GM18909 (cell line): ENCODE results near the gene SH3PXD2A.
"Not testable (repeated sequence)": the region's sequence is repeated elsewhere in the genome, so short reads cannot be mapped to it uniquely, and the experiment has no call there.

ENCODE experiments used
- ATAC-seq: cut with Tn5 transposase; IDR thresholded peaks from one replicate; pipeline ENCODE4 v1.9.1; 2021; ENCODE audit warnings: mild to moderate bottlenecking; ENCODE audit not compliant: unreplicated experiment, poor library complexity

The SH3PXD2A gene

DNA sequence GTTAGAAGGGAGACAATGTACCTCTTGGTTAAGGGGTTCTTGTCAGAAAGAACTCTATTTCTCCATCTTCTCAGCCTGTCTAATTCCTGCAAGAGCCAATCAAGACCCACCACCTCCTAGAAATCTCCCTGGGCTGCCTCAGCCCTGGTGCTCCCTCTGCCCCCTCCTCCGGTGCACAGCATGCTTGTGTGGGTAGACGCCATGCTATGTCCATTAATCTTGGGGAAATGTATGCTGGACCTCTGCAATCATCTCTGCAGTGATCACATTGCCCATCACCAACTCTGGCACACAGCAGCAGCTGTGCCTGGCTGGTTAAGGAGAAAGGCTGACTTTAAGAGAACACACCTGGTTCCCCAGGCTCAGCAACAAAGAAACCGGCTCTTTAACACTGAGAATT, 37.3 kb downstream of the SH3PXD2A start:
- no peak for ATAC-seq

DNA sequence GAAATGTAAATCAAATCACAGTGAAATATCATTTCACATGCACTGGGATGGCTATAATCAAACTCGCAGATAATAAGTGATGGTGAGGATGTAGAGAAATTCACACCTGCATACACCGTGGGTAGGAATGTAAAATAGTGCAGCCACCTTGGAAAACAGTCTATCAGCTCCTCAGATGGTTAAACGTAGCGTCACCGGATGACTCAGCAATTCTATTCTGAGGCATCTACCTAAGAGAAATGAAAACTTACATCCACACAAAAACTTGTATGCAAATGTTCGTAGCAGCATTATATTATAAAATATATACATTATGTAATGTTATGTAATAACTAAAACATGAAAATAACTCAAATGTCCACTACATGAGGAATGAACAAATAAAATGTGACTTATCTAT, 38.9 kb downstream of the SH3PXD2A start:
- ATAC-seq = no peak

DNA sequence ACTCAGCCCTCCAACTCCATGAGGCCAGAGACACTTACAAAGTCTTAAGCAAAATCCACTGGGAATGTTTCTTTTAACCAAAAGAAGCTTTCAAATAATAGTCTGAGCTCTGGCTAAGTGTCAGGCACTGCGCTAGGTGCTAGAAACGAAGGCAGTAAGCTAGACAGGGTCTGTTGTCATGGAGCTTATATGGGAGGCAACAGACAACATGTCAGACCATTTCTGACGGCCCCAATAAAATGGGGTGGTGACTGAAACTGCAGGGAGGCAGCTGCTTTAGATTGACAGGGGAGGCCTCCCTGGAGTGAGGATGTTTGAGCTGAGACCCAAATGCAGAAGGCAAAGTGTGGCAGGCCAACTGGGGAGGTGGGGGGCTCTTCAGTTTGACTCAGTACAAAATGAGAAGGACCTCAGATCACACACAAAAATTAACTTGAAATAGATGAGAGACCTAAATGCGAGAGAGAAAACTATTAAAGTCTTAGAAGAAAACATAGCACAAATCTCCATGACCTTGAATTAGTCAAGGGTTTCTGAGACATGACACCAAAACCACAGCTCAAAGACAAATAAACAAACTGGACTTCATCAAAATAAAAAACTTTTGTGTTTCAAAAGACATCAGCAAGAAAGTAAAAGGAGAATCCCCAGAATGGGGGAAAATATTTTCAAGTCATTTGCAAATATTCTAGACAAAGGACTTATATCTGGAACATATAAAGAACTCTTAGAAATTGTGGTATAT, 40.6 kb downstream of the SH3PXD2A start:
- no peak for ATAC-seq

DNA sequence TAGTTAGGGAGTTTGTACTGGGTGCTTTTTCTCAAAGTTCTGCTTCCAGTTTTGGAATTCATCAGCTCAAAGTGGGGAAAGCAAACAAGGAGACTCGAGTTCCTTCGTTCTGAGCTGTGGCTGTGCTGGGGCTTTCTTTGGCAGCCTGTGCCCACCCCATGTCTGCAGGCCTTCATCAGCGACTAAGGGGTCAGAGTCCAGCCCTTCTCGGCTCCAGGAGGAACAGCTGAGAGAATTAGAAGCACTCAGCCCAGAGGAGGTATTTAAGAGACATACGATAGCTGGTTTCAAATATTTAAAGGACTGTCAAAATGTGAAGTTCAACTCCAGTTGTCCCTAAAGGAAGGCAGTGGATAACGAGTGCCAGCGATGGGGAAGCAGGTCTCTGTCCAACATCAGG, 41.3 kb downstream of the SH3PXD2A start:
- ATAC-seq = no peak

DNA sequence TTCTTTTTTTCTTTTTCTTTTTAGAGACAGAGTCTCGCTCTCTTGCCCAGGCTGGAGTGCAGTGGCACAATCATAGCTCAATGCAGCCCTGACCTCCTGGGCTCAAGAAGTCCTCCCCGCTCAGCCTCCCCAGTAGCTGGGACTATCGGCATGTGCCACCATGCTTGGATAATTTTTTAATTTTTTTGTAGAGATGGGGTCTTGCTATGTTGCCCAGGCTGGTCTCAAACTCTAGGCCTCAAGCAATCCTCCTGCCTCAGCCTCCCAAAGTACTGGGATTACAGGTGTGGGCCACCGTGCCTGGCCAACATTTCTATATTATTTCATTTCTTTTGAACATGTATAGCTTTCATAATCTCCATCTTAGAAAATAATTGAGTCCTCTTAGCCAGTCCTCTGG, 42.1 kb downstream of the SH3PXD2A start:
- ATAC-seq = not testable (repeated sequence)

DNA sequence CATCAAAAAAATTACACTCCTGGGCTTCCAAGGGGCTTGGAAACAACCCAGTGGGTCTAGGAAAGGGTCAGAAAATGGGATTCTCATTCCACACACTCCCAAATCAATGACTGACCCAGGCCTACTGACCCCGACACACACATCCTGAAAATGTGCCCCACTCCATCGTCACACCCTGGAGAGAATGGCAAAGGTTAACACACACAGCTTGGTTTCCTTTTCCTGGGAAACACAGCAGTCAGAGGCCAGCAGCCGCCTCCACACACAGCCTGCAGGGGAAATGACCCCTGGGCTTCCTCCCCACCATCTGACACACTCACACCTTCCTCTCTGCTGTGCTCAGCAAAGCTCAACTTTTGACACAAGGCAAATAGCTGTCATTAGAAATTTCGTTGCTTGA, 42.9 kb downstream of the SH3PXD2A start:
- no peak for ATAC-seq

DNA sequence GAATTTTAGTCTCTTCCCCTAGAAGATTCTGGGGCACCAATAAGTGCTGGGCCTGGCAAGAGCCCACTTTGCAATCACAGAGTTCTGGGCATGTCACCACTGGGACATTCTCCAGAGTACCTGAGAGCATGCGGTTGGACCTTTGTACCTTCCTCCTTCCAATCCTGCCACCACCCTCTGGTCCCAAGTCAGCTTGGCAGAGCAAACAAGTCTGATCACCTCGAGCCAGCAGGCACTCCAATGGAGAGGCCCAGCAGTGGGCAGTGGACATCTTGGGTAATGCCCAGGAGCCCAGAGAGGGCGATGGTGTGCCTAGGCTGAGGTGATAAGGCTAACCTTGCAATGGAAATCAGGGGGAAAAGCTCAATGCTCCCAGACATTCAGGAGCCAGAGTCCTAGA, 43.4 kb downstream of the SH3PXD2A start:
- no peak for ATAC-seq

DNA sequence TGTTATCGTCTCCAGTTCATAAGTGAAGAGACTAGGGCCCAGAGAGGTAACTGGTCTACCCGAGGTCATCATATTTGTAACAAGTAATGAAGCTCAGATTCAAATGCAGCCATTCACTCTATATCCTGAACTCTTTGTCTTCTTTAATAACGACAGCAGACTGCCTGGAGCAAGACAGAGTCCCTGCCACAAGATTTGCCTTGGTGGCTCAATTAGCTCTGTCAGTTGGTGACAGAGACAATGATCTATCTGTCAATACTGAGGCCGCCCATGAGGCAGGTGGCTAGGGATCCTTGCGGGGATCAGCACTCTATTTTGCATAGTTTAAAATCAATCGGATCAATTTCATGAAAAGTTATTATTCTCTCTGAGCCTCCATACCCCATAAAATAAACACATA, 43.9 kb downstream of the SH3PXD2A start:
- no peak for ATAC-seq

DNA sequence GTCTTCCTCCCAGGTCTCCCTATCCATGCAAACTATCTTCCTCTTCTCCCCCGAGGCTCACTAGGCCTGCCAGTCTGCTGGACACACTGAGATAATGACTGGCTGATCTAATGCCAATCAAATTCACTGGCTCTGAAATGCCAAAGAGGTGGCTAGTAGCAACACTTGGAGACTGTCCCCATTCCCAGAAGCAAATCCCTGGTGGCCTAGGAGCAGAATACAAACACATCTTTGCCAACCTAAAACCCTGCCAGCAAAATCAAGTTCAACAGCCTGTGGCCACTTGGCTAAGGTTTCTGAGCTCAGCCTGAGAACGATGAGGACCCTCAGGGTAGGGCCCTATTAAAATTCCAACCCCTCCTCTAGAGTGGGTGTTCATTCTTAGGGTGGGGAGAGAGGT, 46.6 kb downstream of the SH3PXD2A start:
- ATAC-seq = no peak

DNA sequence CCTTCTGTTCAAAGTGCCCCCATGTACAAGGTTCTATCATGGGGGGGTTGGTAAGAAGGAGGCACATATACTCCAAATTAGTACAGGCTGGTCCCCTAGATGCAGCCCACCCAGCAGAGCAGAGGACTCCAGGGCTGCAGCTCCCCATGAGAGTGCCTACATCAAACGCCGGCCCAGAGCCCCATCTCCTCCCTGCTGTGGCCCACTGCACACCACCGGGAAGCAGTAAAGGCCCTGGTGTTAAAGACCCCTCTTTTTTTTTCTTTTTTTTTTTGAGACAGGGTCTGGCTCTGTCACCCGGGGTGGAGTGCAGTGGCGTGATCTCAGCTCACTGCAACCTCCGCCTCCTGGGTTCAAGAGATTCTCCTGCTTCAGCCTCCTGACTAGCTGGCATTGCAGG, 47.4 kb downstream of the SH3PXD2A start:
- ATAC-seq = no peak

DNA sequence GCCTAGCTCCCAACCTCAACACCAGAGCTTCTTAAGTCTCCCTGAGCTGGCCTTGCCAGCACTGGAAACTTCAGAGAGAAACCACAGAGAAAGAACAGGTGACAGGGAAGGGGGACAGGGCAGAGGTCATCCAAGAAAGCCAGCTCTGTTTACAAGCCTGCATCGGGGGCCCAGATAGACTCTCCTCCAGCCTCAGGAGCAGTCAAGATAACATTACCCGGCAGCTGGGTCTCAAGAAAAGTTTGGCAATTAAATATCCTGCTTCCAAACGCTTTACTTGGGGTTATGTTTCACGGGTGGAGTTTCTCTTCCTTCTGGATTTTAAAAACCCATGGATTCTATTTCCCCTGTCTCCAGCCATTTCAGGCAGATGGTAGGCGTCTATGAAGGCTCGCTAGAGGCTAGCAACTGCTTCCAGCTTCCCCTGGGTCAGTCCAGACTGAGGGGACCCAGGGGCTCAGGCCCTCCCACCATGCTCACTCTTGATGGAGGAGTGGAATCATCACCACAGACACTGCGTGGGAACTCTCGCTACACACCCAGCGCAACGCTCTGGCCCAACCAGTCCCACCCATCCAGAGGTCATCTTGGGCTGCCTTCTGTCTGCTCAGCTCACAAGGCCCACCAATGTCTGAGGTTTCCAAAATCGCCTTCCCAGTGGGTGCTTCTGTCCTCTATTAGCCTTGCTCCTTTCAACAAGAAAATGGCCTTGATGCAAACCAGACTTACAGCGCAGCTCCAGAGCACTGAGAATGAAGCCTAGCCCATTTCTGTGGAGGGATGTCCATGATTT, 48.8 kb downstream of the SH3PXD2A start:
- no peak for ATAC-seq

DNA sequence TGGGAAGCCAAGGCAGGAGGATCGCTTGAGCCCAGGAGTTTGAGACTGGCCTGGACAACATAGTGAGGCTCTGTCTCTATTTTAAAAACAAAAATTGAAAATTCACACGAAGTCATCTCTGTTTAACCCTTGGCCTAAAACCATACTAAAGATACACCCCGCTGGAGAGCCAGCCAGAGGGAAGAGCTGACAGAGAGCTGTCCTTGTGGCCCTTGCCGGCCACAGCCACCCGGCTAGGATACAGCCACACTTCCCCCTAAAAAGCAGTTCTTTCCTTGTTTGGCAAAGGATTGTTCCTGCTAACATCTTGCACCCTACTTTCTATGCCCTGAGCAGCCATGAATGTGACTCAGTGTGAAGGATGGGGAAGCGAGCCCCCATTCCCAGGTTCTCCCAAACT, 49.6 kb downstream of the SH3PXD2A start:
- ATAC-seq = no peak

DNA sequence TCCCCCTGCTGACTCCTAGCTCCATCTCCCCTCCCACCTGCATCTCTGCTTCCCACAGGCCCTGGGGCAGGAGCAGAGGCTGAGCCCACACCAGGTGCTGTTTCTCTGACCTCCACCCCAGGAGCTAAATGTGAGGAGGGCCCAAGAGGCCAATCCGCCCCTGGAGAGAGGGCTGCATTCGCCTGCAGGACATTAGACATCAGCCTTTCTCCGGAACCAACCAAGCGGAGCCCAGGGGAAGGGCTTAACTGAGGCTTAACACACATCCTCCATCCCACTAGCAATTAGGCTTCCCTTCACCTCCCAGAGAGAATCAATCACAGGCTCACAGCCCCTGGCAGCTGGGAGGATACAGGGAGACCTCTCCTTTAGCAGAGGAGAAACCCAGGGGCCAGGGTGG, 50.5 kb downstream of the SH3PXD2A start:
- ATAC-seq = no peak

DNA sequence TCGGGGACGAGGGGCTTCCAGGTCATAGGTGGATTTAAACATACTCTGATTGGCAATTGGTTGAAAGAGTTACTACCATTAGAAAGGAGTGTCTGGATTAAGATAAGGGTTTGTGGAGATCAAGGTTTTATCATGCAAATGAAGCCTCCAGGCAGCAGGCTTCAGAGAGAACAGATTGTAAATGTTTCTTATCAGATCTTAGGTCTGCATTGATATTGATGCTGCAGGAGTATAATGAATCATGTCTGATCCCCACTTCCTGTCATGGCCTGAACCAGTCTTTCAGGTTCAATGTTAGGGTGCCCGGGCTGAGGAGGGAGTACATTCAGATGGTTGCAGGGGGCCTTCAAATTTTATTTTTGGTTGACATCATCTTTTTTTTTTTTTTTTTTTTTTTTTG, 51.4 kb downstream of the SH3PXD2A start:
- no peak for ATAC-seq

DNA sequence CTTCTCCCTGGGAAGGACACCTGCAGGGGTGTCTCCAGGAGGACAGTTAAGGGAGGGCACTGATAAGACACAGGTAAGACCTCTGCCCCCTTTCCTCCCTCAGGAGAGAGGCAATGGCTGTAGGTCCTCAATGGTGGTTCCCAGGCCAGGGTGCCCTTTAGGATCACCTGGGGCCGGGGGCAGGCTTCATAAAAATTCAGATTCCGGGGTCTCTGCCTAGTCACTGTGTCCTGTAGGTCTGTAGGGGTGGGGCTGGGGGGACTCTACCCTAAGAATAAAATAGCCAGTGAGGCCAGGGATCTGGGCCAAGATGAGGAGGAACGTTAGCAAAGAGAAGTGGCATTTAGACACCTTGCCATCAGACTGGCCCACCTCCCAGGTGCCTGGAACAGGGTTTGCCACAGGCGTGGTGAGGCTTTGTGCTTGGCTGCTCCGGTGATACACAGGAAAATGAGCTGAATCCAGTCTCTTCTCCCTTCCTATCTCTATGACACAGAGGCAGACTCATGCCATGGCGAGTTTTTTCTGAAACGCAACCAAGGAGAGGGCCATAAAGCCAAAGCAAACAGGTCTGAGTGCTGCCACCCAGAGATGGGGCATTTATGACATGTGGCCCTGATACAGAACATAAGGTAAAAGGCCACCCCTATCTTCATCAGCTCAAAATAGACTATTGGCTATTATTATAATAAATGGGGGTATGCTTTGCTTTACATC, 52.6 kb downstream of the SH3PXD2A start:
- no peak for ATAC-seq

DNA sequence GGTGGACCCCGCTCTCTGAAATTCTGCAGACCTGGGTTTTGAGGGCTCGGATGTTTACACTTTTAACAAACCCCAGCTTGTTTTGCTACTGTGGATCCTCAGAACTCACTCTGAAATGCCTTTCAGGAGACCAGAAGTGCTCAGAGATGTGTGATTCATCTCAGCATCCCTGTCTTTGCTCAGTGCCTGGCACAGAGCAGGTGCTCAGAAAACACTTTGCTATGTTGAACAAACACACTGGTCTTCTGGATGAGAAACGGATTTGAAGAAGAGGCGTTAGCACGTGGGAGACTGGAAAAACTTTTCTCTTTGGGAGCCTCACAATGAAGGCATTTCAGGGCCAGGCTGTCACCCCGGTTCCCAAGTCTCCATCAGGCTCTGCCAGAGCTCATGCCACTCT, 53.3 kb downstream of the SH3PXD2A start:
- no peak for ATAC-seq

DNA sequence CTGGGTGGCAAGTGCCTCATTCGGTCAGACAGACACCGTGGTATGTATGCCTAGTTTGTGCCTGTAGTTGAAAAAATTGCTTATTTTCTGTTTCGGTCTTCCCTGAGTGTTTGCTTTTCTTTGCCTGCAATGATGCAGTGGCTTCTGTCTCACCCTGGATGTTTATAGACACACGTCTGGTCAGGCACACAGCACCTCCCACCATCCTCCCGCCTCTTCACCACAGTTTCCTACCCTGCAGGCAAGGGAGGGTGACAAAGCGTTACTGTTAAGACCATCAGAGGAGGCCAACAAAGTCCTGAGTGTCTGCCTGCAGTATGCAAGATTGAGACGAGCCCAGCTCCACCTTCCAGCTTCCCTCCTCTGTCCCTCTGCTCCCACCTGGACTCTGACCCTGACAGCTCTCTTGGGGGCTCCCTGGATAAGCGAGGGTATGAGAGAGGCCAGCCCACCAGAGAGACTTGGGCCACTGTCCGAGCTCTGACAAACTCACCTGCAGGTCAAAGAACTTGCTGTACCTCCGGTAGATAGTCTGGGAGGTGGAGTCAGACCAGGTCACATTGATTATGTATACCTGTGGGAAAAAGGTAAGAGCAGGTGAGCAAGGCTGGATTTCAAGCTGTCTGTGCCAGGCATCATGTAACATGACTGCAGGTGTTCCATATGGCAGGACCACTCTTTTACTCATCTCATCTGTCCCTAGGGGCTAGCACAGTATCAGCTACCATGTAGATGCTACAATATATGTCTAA, 54.4 kb downstream of the SH3PXD2A start:
- ATAC-seq = peak; percentile 92

DNA sequence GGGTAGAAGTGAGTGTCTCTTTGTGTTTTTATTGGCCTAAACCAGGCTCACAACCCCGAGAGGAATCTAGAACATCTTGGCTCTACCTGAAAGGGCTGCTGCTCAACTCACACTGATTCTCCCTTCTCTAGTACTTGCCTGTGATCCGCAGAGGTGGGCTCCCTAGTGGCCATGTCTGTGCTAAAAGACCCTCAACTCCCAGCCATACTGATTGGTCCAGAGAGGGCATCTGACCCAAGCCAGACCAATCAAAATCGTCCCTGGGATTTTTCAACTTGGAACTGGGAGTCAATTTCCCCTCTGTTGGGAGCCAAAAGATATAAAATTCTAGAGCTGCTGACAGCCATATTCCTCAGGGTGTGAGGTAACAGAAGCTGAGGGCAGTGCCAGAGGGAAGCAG, 55.3 kb downstream of the SH3PXD2A start:
- ATAC-seq = no peak

DNA sequence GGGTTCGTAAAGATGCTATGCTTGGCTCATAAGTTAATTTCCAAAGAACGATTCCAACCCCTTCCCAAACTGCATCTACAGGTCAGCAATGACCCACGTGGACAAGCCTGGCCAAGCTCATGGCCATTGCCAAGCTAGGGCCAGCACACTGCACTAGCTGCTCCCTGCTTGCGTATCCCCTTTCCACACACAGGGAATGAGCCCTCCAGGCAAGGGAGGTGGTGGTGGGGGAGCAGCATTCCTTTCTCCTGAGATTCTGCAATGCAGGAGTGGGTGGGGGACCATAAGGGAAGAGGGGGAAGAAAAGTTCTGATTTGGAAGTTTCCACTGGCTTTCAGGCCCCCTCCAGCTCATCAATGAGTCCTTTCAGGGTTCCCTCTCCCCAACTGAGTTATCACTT, 56.0 kb downstream of the SH3PXD2A start:
- no peak for ATAC-seq

DNA sequence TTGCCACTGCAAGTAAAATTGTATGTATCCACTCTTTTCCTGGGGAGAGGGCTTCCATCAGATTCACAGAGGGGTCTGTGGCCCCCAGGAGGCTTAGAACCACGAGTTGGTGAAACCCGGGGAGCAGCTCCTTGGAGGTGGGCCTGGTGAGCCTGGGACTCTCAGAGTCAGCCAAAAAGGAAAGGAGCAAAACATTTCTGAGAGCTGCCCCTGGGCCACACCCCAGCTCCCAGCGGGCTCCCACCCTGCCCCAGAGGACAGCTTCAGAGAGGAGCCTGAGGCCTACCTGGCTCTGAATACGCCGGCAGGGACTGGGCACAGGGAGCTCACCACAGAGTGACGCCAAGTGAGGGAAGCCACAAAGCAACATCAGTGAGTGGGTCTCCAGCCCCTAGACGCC, 56.9 kb downstream of the SH3PXD2A start:
- ATAC-seq = no peak

DNA sequence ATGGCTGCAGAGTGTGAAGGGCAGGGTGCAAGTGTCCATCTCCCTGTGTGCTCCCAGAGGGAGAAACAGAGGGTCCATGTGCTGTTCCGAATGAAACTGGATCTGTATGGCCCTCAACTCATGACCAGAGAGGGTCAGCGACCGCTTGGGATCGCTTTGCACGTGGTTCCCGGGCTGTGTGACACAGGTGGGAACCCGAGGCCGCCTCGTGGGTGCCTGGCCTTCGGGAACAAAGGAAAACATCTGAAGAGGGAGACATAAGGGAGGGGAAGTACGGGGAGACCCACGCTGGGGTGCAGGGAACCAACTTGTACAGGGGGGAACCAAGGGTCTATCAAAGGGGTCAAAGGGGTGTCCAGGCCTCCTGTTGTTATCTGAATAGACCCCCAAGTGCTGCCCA, 57.5 kb downstream of the SH3PXD2A start:
- ATAC-seq = no peak
